Measurements from ENCODE around the gene CHRNA10.

The CHRNA10 gene

GRCh38 chr11:3631331-3631730 is 39.9 kb downstream of the CHRNA10 start:
- DNase-seq (ENCODE audit: low read depth): no peak

GRCh38 chr11:3627291-3627690 is 43.9 kb downstream of the CHRNA10 start:
- DNase-seq (ENCODE audit: low read depth): peak; percentile 70

GRCh38 chr11:3626250-3626960 is 44.8 kb downstream of the CHRNA10 start:
- no peak for DNase-seq (ENCODE audit: low read depth)

DNA sequence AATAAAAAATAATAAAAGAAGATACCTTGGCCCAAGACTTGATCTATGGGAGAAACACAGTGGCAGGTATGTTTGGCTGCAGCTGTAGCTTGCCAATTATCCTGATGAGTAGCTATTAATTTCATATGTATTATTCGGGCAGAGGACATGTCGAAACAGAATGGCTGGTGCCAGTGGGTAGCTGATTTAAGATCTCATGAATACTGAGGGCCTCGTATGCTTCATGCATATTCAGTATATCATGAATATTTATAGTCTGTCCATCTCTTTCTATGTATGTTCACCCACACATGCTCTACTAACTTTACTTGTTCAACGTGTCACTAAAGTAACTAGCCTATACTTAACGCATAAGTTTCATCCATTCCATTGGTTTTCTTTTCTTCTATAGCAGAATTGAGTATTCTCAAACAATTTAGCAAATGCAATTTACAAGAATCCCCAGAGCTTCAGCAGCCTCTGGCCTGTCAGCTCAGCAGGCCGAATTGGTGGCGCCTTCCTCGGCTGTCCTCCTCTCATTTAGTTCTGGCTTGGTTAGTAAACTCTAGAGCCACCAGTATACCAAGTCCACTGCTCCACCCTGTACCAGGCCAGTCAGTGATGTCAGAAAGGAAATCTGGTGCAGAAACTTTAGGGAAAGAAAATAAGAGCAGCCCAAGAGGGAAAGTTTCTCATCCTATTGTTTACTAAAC is 47.3 kb downstream of the CHRNA10 start:
- DNase-seq (ENCODE audit: low read depth): no peak

DNA sequence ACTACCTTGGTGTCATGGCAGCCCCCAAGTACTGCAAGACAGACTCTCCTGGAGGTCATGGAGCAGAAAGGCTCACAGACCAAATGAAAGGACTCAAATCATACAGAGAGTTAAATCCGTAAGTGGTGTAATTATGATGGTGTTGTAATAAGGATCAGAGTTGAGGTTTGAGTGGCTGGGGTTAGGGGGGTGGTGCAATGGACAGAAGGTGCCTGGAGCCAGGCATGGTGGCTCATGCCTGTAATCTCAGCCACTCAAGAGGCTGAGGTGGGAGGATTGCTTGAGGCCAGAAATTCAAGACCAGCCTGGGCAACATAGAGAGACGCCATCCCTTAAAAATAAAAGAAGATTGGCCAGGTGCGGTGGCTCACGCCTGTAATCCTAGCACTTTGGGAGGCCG is 48.1 kb downstream of the CHRNA10 start:
- DNase-seq (ENCODE audit: low read depth): no peak

- no peak for DNase-seq (ENCODE audit: low read depth)
Observed at GRCh38 chr11:3622521-3622920, 48.7 kb downstream of the CHRNA10 start.

DNA sequence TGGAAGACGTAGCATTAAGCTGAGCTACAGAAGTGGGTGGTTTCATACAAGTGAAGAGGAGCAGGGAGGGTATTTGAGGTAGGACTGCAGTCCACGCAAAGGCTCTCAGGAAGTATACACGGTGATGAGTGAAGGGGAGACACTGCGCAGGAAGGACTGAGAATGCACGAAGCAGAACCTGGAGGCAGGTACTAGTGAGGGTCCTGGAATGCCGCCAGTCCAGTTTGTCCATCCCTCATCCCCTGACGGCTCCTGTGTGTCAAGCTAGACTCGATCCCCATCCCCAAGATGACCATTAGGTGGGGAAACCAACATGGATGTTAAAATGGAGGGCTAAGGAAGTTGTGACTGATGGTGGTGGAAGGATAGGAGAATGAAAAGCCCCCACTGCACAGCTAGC is 53.2 kb downstream of the CHRNA10 start:
- no peak for DNase-seq (ENCODE audit: low read depth)

- no peak for DNase-seq (ENCODE audit: low read depth)
Observed at GRCh38 chr11:3616721-3617460, 54.3 kb downstream of the CHRNA10 start.

GRCh38 chr11:3615998-3616397 is 55.2 kb downstream of the CHRNA10 start:
- DNase-seq (ENCODE audit: low read depth): no peak
